GM10266 (cell line): ENCODE data around the gene TAF8.

Experiments used
- DNase-seq: peaks from one replicate; pipeline ENCODE4 v3.0.0; 2012; ENCODE audit errors: extremely low spot score
- CTCF ChIP-seq: IDR thresholded peaks from 2 replicates; pipeline ENCODE4 v1.5.1; 2012; ENCODE audit warnings: mild to moderate bottlenecking, low read depth; ENCODE audit not compliant: control insufficient read depth, insufficient read depth; ENCODE audit errors: missing control alignments

The TAF8 gene

GRCh38 chr6:42091718-42092023 is 41.3 kb downstream of the TAF8 start:
- DNase-seq = no peak
- TF ChIP-seq CTCF = no peak

GRCh38 chr6:42093582-42094329 is 43.4 kb downstream of the TAF8 start:
- DNase-seq = no peak
- no peak for TF ChIP-seq CTCF

- TF ChIP-seq CTCF = no peak
- DNase-seq = no peak
Measured at GRCh38 chr6:42095094-42095493, 44.8 kb downstream of the TAF8 start.

- DNase-seq = no peak
- no peak for TF ChIP-seq CTCF
Measured at GRCh38 chr6:42095776-42096541, 45.6 kb downstream of the TAF8 start.

GRCh38 chr6:42099340-42100028 is 49.2 kb downstream of the TAF8 start:
- DNase-seq = no peak
- no peak for TF ChIP-seq CTCF

GRCh38 chr6:42100029-42100901 is 49.9 kb downstream of the TAF8 start:
- DNase-seq = no peak
- TF ChIP-seq CTCF = no peak
